K562 (cell line): ENCODE measurements around the gene SMC3. TPM values are rescaled to one million over a fixed set of nuclear protein-coding genes. Genes with fewer than 3 reads are reported as not detected.

Source experiments
- BHLHE40 ChIP-seq: IDR thresholded peaks from 2 replicates; pipeline ENCODE4 v1.6.1; 2011; ENCODE audit warnings: low read length, improper control_type of control experiment
- DDX20 ChIP-seq: fragments of 450-650 bp; IDR thresholded peaks from 2 replicates; pipeline ENCODE4 v1.6.1; 2016; ENCODE audit warnings: missing genetic modification characterization, low read depth, mild to moderate bottlenecking, missing compliant biosample characterization, moderate library complexity
- DMBX1 ChIP-seq: fragments of 250-450 bp; sonication (Bioruptor Pico); IDR thresholded peaks from 2 replicates; pipeline ENCODE4 v1.8.0; 2022; ENCODE audit warnings: inconsistent platforms, mild to moderate bottlenecking, moderate library complexity, borderline replicate concordance
- FOSL1 ChIP-seq: fragments of 200-800 bp; sonication (Bioruptor generic); conservative IDR thresholded peaks from 2 replicates; pipeline ENCODE4 v1.6.1; 2016; ENCODE audit warnings: missing genetic modification characterization, missing compliant biosample characterization
- FOXM1 ChIP-seq, 2 experiments: fragments of 450-650 bp in 1 of 2; sonication (generic) in 1 of 2; formaldehyde crosslinking in 1 of 2; IDR thresholded peaks; 2 replicates each; pipeline versions ENCODE4 v1.6.1 to v1.9.0; 2017 to 2022; ENCODE audit warnings: low read depth in 2 of 2, mild to moderate bottlenecking in 2 of 2, missing genetic modification reagents in 1 of 2, moderate library complexity in 1 of 2
- GABPB2 ChIP-seq: fragments of 250-450 bp; sonication (Bioruptor Pico); conservative IDR thresholded peaks from 2 replicates; pipeline ENCODE4 v1.5.1; 2021; ENCODE audit warnings: mild to moderate bottlenecking
- GTF2A2 ChIP-seq: IDR thresholded peaks from 2 replicates; pipeline ENCODE4 v1.6.1; 2016; ENCODE audit warnings: mild to moderate bottlenecking, missing genetic modification characterization, missing compliant biosample characterization
- HIVEP1 ChIP-seq: fragments of 250-450 bp; sonication (Bioruptor Pico); IDR thresholded peaks from 2 replicates; pipeline ENCODE4 v1.4.0; 2020; ENCODE audit warnings: mild to moderate bottlenecking
- HMG20B ChIP-seq: fragments of 250-450 bp; sonication (Bioruptor Pico); IDR thresholded peaks from 2 replicates; pipeline ENCODE4 v1.5.0; 2021; ENCODE audit warnings: mild to moderate bottlenecking
- ILK ChIP-seq: fragments of 450-650 bp; IDR thresholded peaks from 2 replicates; pipeline ENCODE4 v1.6.1; 2016; ENCODE audit warnings: missing genetic modification characterization, low read depth, mild to moderate bottlenecking, missing compliant biosample characterization, moderate library complexity, borderline replicate concordance
- MYBL2 ChIP-seq, 2 experiments: fragments of 450-650 bp in 1 of 2; sonication (generic) in 1 of 2; formaldehyde crosslinking in 1 of 2; IDR thresholded peaks; 2 replicates each; pipeline versions ENCODE4 v1.6.1 to v1.8.1; 2017 to 2022; ENCODE audit warnings: borderline replicate concordance in 1 of 2, inconsistent platforms in 1 of 2, low read depth in 1 of 2, mild to moderate bottlenecking in 1 of 2, missing genetic modification reagents in 1 of 2, moderate library complexity in 1 of 2
- NRF1 ChIP-seq, 2 experiments: fragments of 450-650 bp; IDR thresholded peaks in 1 of 2; conservative IDR thresholded peaks in 1 of 2; 2 replicates each; pipeline ENCODE4 v1.6.1; 2014; ENCODE audit warnings: mild to moderate bottlenecking in 2 of 2
- RAD51 ChIP-seq: fragments of 450-650 bp; IDR thresholded peaks from 2 replicates; pipeline ENCODE4 v1.7.1; 2016; ENCODE audit warnings: low read depth, mild to moderate bottlenecking, borderline replicate concordance
- RB1 ChIP-seq: fragments of 450-650 bp; IDR thresholded peaks from 2 replicates; pipeline ENCODE4 v1.6.1; 2017; ENCODE audit warnings: low read depth, mild to moderate bottlenecking
- RBM15 ChIP-seq: fragments of 200-400 bp; formaldehyde crosslinking; IDR thresholded peaks from 2 replicates; pipeline ENCODE4 v1.6.1; 2018; ENCODE audit warnings: mild to moderate bottlenecking, low read length, moderate library complexity; ENCODE audit not compliant: insufficient read depth
- RBM22 ChIP-seq: fragments of 200-400 bp; formaldehyde crosslinking; IDR thresholded peaks from 2 replicates; pipeline ENCODE4 v1.6.1; 2018; ENCODE audit warnings: low read length, low read depth; ENCODE audit not compliant: poor library complexity, severe bottlenecking
- RFX1 ChIP-seq: fragments of 450-650 bp; IDR thresholded peaks from 2 replicates; pipeline ENCODE4 v1.6.1; 2016; ENCODE audit warnings: mild to moderate bottlenecking, moderate library complexity
- SMARCB1 ChIP-seq: IDR thresholded peaks from 2 replicates; pipeline ENCODE4 v1.6.1; 2011; ENCODE audit warnings: improper control_type of control experiment, low read depth; ENCODE audit not compliant: insufficient read length
- SP1 ChIP-seq: sonication (generic); formaldehyde crosslinking; IDR thresholded peaks from 2 replicates; pipeline ENCODE4 v1.8.1; 2022; ENCODE audit warnings: mild to moderate bottlenecking, missing genetic modification reagents
- SP2 ChIP-seq: IDR thresholded peaks from 2 replicates; pipeline ENCODE4 v1.6.1; 2011; ENCODE audit warnings: mild to moderate bottlenecking, low read depth, low read length, moderate library complexity; ENCODE audit not compliant: poor library complexity, severe bottlenecking; ENCODE audit errors: extremely low read depth
- ZNF263 ChIP-seq: sonication (generic); formaldehyde crosslinking; IDR thresholded peaks from 2 replicates; pipeline ENCODE4 v1.8.0; 2022; ENCODE audit warnings: mild to moderate bottlenecking, missing genetic modification reagents, borderline replicate concordance
- ZNF3 ChIP-seq: fragments of 250-450 bp; sonication (Bioruptor Pico); IDR thresholded peaks from 2 replicates; pipeline ENCODE4 v1.5.0; 2021; ENCODE audit warnings: mild to moderate bottlenecking, moderate library complexity
- ZNF785 ChIP-seq: fragments of 250-450 bp; sonication (Bioruptor Pico); IDR thresholded peaks from 2 replicates; pipeline ENCODE4 v1.4.0; 2020; ENCODE audit warnings: mild to moderate bottlenecking
- polyA plus RNA-seq, 8 experiments: library from polyadenylated mRNA; depleted of rRNA in 4 of 8; stranded (reverse) in 5 of 8; unstranded in 3 of 8; fragments of >200 nt; fragmentation: Nextera tagmentation in 2 of 8; fragmentation: Illumina TruSeq in 1 of 8; extraction: Ambion mirVana in 2 of 8; extraction: Trizol in 1 of 8; gene quantifications; 2 replicates each; pipeline versions ENCODE4 v1.2.1 to v1.2.3, GENCODE V29; 2011 to 2014; ENCODE audit warnings: inconsistent platforms in 1 of 8, missing spikeins in 1 of 8
- total RNA-seq, 7 experiments: library from RNA; depleted of rRNA in 6 of 7; stranded (reverse); fragments of >200 nt in 6 of 7; fragmentation: Illumina TruSeq in 2 of 7; extraction: Trizol in 2 of 7; gene quantifications; 2 replicates each; pipeline versions ENCODE4 v1.2.1 to v1.2.3, GENCODE V29; 2011 to 2021; ENCODE audit warnings: low replicate concordance in 1 of 7
- TF ChIP-seq, protein P1 (sequence below), 2 experiments: IDR thresholded peaks; 2 replicates each; pipeline ENCODE4 v1.6.1; 2011; ENCODE audit warnings: borderline replicate concordance in 1 of 2, control low read depth in 1 of 2, low read depth in 1 of 2, low read length in 1 of 2, mild to moderate bottlenecking in 1 of 2, mixed read lengths in 1 of 2, moderate library complexity in 1 of 2; ENCODE audit not compliant: insufficient read depth in 1 of 2, insufficient read length in 1 of 2, poor library complexity in 1 of 2, severe bottlenecking in 1 of 2; ENCODE audit errors: extremely low read depth in 1 of 2
- TF ChIP-seq, protein P2 (sequence below): fragments of 450-650 bp; IDR thresholded peaks from 2 replicates; pipeline ENCODE4 v1.6.1; 2017; ENCODE audit warnings: mild to moderate bottlenecking, moderate library complexity
- TF ChIP-seq, protein P3 (sequence below): sonication (generic); formaldehyde crosslinking; IDR thresholded peaks from 2 replicates; pipeline ENCODE4 v1.9.0; 2022; ENCODE audit warnings: mild to moderate bottlenecking, missing genetic modification reagents

The SMC3 gene
- total and polyA plus RNA-seq, 9 of the 15 experiments (the other 6 are each of a cell fraction or from before 2014, with no cell fraction given), result 21.3 to 62.6 (median 39.3) TPM

DNA sequence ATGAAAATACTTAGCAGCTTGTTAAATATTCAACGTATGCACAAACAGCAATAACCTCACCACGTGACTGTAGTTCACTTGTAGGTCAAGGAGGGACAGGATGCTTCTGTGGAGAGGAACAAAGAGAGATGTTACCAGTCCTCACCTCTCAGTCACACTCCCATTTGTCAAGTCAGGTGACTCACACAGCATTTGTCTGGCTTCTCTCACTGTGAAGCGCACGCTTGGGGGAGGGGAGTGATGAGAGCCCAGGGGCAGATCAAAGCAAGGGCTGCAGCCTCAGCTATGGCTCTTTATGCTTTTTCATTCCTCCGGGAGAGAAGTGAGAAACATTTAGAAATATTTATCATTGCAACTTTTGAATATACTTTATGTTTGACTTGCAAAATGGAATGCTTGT, 73.8 kb downstream of the SMC3 start (continued):
- no peak for TF ChIP-seq ZNF263 (CRISPR knock-in tag)
- TF ChIP-seq RBM22, result no peak
- TF ChIP-seq RFX1, result no peak
- no peak for TF ChIP-seq SP2
- TF ChIP-seq RB1, result no peak
- TF ChIP-seq, protein P1, sequence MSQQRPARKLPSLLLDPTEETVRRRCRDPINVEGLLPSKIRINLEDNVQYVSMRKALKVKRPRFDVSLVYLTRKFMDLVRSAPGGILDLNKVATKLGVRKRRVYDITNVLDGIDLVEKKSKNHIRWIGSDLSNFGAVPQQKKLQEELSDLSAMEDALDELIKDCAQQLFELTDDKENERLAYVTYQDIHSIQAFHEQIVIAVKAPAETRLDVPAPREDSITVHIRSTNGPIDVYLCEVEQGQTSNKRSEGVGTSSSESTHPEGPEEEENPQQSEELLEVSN (IDR thresholded peaks at IDR 0.05; ENCODE audit: borderline replicate concordance in 1 of 2, extremely low read depth in 1 of 2, insufficient read depth in 1 of 2, insufficient read length in 1 of 2, low read depth in 1 of 2, low read length in 1 of 2, poor library complexity in 1 of 2, severe bottlenecking in 1 of 2), result peak in 1 of 2 experiments; percentile 27
- TF ChIP-seq RAD51, result peak; percentile 85
- TF ChIP-seq ILK (tag), result no peak
- TF ChIP-seq, protein P2, sequence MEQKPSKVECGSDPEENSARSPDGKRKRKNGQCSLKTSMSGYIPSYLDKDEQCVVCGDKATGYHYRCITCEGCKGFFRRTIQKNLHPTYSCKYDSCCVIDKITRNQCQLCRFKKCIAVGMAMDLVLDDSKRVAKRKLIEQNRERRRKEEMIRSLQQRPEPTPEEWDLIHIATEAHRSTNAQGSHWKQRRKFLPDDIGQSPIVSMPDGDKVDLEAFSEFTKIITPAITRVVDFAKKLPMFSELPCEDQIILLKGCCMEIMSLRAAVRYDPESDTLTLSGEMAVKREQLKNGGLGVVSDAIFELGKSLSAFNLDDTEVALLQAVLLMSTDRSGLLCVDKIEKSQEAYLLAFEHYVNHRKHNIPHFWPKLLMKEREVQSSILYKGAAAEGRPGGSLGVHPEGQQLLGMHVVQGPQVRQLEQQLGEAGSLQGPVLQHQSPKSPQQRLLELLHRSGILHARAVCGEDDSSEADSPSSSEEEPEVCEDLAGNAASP, result no peak
- TF ChIP-seq SP1 (CRISPR knock-in tag), result peak; percentile 18; the same call in 1 of the 2 replicates
- no peak for TF ChIP-seq GABPB2
- TF ChIP-seq FOSL1 (tag), result peak; percentile 67
- no peak for TF ChIP-seq HIVEP1 (CRISPR knock-in tag)
- TF ChIP-seq ZNF3 (CRISPR knock-in tag), result no peak
- TF ChIP-seq HMG20B (CRISPR knock-in tag), result no peak
- TF ChIP-seq SMARCB1, result no peak
- TF ChIP-seq FOXM1 (IDR thresholded peaks at IDR 0.05; ENCODE audit: low read depth), result no peak
- TF ChIP-seq FOXM1 (CRISPR knock-in tag; IDR thresholded peaks at IDR 0.05; ENCODE audit: low read depth), result no peak
- TF ChIP-seq, protein P3, sequence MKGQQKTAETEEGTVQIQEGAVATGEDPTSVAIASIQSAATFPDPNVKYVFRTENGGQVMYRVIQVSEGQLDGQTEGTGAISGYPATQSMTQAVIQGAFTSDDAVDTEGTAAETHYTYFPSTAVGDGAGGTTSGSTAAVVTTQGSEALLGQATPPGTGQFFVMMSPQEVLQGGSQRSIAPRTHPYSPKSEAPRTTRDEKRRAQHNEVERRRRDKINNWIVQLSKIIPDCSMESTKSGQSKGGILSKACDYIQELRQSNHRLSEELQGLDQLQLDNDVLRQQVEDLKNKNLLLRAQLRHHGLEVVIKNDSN, result peak; percentile 81
- TF ChIP-seq DMBX1 (CRISPR knock-in tag), result no peak
- no peak for TF ChIP-seq GTF2A2
- TF ChIP-seq BHLHE40, result peak; percentile 89
- TF ChIP-seq NRF1 (conservative IDR thresholded peaks at IDR 0.05 in 1 of 2, IDR thresholded peaks at IDR 0.05 in 1 of 2), result 0 out of 4 replicates have a peak, but pooled peaks of 1 of the 2 experiments have one; percentile 14
- TF ChIP-seq RBM15, result no peak
- TF ChIP-seq ZNF785 (CRISPR knock-in tag), result no peak
- TF ChIP-seq MYBL2 (IDR thresholded peaks at IDR 0.05; ENCODE audit: low read depth), result no peak
- TF ChIP-seq MYBL2 (CRISPR knock-in tag; IDR thresholded peaks at IDR 0.05; ENCODE audit: borderline replicate concordance), result no peak
- TF ChIP-seq DDX20, result no peak
